Choroid plexus epithelial cell (primary cell): ENCODE measurements around the gene NEK2.
"Not testable (repeated sequence)": the region's sequence is repeated elsewhere in the genome, so short reads cannot be mapped to it uniquely, and the experiment has no call there.

Experiments used
- DNase-seq: peaks from one replicate; pipeline ENCODE4 v3.0.0-alpha.2; 2010; ENCODE audit warnings: low read depth
- H3K4me3 ChIP-seq: 2 replicates; pipeline ENCODE4 v1.5.1; 2011; ENCODE audit warnings: low read depth, mild to moderate bottlenecking, control low read depth, low read length, moderate library complexity
- TF ChIP-seq, protein P1 (sequence below): conservative IDR thresholded peaks from 2 replicates; pipeline ENCODE4 v1.5.1; 2011; ENCODE audit warnings: low read depth, mild to moderate bottlenecking, control low read depth, inconsistent platforms, low read length, moderate library complexity

Gene NEK2

DNA sequence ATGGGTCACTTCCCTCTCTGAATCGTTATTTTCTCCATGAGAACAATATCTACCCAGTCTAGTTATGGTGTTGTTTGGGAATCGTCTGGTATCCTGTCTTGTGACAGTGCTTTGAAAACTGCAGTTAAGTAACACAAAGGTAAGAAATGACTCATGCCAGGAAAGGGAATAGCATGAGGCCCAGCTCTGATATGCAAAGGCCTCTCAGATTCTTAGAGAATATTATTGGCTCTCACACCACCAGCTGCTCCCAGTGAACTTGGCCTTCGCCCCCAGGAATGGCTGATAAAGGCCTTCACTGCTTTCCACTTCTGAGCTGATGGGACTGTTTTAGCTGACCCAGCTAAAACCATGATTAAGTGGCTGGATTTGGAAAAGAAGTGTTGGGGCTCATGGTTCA lies 27.1 kb downstream of the NEK2 start:
- TF ChIP-seq, protein P1, sequence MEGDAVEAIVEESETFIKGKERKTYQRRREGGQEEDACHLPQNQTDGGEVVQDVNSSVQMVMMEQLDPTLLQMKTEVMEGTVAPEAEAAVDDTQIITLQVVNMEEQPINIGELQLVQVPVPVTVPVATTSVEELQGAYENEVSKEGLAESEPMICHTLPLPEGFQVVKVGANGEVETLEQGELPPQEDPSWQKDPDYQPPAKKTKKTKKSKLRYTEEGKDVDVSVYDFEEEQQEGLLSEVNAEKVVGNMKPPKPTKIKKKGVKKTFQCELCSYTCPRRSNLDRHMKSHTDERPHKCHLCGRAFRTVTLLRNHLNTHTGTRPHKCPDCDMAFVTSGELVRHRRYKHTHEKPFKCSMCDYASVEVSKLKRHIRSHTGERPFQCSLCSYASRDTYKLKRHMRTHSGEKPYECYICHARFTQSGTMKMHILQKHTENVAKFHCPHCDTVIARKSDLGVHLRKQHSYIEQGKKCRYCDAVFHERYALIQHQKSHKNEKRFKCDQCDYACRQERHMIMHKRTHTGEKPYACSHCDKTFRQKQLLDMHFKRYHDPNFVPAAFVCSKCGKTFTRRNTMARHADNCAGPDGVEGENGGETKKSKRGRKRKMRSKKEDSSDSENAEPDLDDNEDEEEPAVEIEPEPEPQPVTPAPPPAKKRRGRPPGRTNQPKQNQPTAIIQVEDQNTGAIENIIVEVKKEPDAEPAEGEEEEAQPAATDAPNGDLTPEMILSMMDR = no peak
- H3K4me3 ChIP-seq = no peak overlapping the region
- peak; percentile 73 for DNase-seq

DNA sequence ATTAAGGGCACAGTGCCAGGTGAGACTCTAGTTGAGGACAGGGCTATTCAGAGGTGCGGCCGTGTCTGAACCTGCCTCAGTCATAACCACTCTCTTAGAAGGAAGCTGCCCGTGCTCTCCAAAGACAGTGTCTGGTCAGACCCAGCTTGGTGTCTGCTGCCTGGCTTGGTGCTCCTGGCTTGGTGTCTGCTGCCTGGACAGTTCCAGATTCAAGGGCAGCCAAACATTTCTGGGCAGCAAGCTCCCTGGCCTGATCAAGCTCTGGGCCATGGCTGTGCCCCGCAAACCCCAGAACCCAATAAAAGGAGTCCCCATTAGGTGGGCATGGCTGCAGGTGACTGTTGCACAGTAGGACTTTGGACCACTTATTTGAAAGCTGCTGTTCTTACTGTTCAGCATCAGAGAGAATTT lies 27.7 kb downstream of the NEK2 start:
- no peak for DNase-seq
- no peak overlapping the region for H3K4me3 ChIP-seq
- TF ChIP-seq, protein P1 = no peak

DNA sequence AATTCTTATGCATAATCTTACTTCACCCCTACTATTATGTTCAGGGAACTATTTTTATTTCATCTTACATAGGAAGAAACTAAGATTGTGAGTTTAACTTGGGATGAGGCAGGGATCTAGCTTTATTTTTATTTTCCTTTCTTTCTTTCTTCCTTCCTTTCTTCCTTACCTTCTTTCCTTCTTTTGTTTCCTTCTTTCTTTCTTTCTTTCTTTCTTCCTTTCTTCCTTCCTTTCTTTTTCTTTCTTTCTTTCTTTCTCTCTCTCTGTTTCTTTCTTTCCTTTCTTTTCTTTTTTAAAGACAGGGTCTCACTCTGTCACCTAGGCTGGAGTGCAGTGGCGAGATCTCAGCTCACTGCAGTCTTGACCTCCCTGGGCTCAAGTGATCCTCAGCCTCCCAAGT lies 28.9 kb downstream of the NEK2 start:
- DNase-seq = no peak
- no peak overlapping the region for H3K4me3 ChIP-seq
- TF ChIP-seq, protein P1 = no peak

DNA sequence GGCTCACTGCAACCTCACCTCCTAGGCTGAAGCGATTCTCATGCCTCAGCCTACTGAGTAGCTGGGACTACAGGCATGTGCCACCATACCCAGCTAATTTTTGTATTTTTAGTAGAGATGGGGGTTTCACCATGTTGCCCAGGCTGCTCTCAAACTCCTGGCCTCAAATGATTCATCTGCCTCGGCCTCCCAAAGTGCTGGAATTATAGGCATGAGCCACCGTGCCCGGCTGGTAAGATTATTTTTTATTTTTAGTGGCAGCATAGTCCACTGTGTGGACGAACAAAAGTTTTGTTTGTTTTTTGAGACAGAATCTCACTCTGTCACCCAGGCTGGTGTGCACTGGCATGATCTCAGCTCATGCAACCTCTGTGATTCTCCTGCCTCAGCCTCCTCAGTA lies 29.8 kb downstream of the NEK2 start:
- not testable (repeated sequence) for DNase-seq, H3K4me3 ChIP-seq

DNA sequence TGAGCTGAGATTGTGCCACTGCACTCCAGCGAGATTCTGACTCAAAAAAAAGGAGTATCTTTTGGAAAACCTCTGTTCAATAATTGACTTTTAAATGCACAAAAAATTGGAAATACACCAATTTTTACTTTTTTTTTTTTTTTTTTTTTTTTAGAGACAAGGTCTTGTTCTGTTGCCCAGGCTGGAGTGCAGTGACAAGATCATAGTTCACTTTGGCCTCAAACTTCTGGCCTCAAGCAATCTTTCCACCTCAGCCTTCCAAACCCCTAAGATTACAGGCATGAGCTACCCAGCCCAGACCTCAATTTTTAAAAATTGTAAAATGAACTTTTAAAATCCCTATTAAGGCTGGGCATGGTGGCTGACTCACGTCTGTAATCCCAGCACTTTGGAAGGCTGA lies 30.8 kb downstream of the NEK2 start:
- TF ChIP-seq, protein P1 = no peak
- DNase-seq = no peak
- no peak overlapping the region for H3K4me3 ChIP-seq

DNA sequence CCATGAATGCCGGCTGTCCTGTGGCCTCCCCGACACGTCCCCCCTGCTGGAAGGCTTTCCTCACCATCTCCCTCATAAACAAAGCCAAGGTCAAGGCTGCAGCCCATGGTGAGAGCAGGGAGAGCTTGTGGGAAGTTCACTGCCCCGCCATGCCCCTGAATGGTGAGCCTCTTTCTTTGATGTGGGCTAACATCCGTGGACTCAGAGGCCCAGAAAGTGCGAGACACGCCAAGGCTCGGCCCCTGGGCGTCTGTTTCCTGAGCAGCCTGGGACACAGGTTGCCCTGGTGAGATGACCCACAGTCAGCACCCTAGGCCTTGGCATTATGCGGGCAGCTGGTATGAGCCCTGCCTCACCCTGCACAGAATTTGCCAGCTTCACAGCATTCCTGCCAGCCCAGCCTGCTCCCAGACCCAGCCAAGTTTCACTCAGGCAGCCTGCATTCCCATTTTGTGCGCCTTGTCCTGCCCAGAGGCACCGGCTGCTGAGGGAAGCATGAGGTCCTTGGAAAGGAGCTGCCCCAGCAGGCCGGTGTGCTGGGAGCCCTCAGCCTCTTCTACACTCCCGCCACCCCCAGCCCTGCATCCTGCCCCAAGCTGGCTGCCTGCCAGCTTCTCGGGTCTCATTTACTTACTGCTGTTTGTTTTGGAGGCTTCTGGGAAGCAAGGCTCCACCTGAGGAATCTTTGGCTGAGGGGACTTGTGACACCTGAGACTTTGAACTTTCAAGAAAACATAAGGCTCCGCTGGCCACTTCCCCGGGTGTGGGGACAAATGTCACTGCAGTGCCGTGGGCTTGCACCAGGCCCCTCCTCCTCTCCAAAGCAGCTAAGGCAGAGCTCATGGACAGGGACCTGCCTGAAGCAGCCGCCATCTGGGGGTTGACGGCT lies 31.9 kb downstream of the NEK2 start:
- DNase-seq = peak; percentile 45
- H3K4me3 ChIP-seq = no peak overlapping the region
- TF ChIP-seq, protein P1 = no peak

DNA sequence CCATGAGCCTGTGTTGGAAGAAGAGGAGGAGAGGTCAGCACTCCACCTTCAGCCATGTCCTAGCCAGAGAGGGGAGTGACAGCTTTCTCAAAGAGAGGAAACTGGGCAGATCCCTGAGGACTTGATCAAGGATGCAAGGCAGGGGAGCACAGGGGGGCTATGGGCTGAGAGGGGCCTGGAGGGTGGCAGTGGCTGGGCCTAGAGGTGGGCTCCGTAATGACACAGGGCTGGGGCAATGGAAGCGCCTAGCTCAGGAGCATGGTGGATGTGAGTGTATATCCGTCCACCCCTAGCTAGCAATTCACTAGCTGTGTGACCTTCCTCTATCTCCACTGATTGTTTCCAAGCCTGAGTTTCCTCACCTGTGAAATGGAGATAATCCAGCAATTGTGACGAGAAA lies 32.6 kb downstream of the NEK2 start:
- DNase-seq = no peak
- no peak overlapping the region for H3K4me3 ChIP-seq
- TF ChIP-seq, protein P1 = no peak
